ENCODE measurements around the gene NFYB. TPM values are rescaled to one million over a fixed set of nuclear protein-coding genes. Genes with fewer than 3 reads are reported as not detected.
"Not testable (repeated sequence)": the region's sequence is repeated elsewhere in the genome, so short reads cannot be mapped to it uniquely, and the experiment has no call there.

The NFYB gene
- total RNA-seq, 1 donor, result 25.7 TPM

DNA sequence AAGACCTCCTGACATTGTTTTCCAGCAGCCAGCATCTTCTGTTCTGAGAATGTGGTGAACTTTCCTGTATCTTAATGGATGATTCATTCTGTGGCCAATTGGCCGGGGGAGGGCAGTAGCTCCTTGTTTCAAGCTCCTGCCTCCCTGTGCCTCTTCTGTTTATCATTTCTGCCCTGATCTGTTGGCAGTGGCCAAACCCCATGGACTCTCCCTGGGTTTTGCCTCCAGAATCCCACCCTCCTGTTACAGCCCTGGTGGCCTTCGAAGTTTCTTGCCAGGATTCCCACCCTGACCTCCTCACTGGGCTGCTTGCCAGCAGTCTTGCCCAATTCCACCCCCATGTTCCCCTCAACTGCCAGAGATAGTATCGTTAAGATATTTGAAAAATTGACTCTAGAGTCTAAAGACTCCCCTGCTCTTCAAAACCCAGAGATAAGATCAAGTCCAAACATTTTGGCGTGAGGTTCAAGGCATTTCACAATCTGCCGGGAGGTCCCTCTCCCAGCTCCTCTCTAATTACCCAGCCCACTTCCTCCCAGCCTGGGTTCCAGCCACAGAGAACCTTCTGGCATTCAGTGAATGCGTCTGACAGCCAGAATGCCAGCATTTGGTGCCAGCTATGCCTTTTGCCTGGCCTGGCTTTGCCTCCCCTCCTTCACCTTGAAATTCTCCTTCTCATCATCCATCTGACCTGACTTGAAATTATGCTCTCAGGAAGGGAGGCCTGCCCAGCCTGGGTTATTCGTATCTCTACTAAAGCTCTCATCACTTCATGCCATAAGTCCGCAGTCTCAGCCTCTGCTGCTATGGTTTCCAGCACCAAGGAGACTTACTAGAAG, 39.9 kb upstream of the NFYB start:
- Histone ChIP-seq H4K20me1 (ENCODE audit: insufficient read depth, low read length) (no peaks in the 10 kb centered on the region), H2AFZ (ENCODE audit: low read length) (peak overlapping the region; percentile 55), H3K79me2 (ENCODE audit: insufficient read depth, low read length) (no peaks in the 10 kb centered on the region), H3K9me3 (ENCODE audit: low read depth, low read length) (no peaks in the 10 kb centered on the region), H3K4me1 (ENCODE audit: insufficient read depth, low read length) (peaks cover 47% of the 10 kb centered on the region), H3K4me3 (ENCODE audit: insufficient read depth, low read length) (peak overlapping the region; percentile 28), H3K36me3 (ENCODE audit: insufficient read depth, low read length) (no peaks in the 10 kb centered on the region), H3K27me3 (ENCODE audit: insufficient read depth, low read length) (no peaks in the 10 kb centered on the region), H3K4me2 (ENCODE audit: insufficient read depth, low read length) (peak overlapping the region; percentile 56), H3K27ac (ENCODE audit: low read depth, low read length) (peak overlapping the region; percentile 80)
- DNase-seq (ENCODE audit: insufficient read length, low spot score, missing footprints), result peak; percentile 95
- TF ChIP-seq, protein P1, sequence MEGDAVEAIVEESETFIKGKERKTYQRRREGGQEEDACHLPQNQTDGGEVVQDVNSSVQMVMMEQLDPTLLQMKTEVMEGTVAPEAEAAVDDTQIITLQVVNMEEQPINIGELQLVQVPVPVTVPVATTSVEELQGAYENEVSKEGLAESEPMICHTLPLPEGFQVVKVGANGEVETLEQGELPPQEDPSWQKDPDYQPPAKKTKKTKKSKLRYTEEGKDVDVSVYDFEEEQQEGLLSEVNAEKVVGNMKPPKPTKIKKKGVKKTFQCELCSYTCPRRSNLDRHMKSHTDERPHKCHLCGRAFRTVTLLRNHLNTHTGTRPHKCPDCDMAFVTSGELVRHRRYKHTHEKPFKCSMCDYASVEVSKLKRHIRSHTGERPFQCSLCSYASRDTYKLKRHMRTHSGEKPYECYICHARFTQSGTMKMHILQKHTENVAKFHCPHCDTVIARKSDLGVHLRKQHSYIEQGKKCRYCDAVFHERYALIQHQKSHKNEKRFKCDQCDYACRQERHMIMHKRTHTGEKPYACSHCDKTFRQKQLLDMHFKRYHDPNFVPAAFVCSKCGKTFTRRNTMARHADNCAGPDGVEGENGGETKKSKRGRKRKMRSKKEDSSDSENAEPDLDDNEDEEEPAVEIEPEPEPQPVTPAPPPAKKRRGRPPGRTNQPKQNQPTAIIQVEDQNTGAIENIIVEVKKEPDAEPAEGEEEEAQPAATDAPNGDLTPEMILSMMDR (IDR thresholded peaks at IDR 0.05; ENCODE audit: extremely low read depth, low read depth, low read length), result peak; percentile 53

DNA sequence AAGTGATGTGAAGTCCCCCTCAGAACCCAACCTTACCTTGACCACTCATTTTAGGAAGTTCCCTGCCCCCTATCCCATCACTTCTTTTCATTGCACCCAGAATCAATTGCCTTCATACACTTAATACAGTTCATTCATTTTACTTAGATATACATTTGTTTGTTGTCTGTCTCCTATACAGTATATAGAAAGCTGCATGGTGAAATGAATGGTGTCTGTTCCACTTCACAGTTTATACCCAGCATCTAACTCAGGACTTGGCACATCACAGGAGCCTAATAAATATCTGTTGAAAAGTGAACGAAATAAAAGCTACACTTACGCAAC, 39.3 kb upstream of the NFYB start:
- Histone ChIP-seq H3K36me3 (ENCODE audit: insufficient read depth, low read length) (no peaks in the 10 kb centered on the region), H3K4me1 (ENCODE audit: insufficient read depth, low read length) (peaks cover 41% of the 10 kb centered on the region), H2AFZ (ENCODE audit: low read length) (no peak overlapping the region), H4K20me1 (ENCODE audit: insufficient read depth, low read length) (no peaks in the 10 kb centered on the region), H3K27me3 (ENCODE audit: insufficient read depth, low read length) (no peaks in the 10 kb centered on the region), H3K27ac (ENCODE audit: low read depth, low read length) (peak overlapping the region; percentile 80), H3K4me3 (ENCODE audit: insufficient read depth, low read length) (no peak overlapping the region), H3K9me3 (ENCODE audit: low read depth, low read length) (no peaks in the 10 kb centered on the region), H3K4me2 (ENCODE audit: insufficient read depth, low read length) (peak overlapping the region; percentile 56), H3K79me2 (ENCODE audit: insufficient read depth, low read length) (no peaks in the 10 kb centered on the region)
- DNase-seq (ENCODE audit: insufficient read length, low spot score, missing footprints), result no peak
- TF ChIP-seq, protein P1 (IDR thresholded peaks at IDR 0.05; ENCODE audit: extremely low read depth, low read depth, low read length), result no peak

DNA sequence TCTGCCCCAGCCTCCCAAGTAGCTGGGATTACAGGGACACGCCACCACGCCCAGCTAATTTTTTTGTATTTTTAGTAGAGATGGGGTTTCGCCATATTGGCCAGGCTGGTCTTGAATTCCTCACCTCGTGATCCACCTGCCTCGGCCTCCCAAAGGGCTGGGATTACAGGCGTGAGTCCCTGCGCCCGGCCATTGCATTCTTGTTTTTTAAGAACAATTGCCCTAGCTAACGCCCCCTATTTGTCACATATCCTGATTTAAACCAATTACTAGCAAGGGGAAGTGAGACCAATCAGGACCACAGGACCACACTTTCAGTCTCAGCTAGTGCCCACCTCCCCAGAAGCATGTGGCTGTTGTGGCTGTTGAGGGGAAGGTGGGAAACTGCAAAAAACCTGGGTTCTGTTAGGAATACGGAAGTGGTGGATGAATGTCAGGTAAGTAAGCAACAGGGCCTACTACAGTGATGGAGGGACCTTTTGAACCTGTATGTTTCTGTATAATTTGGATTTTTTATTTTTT, 37.8 kb upstream of the NFYB start:
- Histone ChIP-seq H3K4me2 (ENCODE audit: insufficient read depth, low read length) (no peak overlapping the region), H3K79me2 (ENCODE audit: insufficient read depth, low read length) (no peaks in the 10 kb centered on the region), H3K4me1 (ENCODE audit: insufficient read depth, low read length) (peaks cover 26% of the 10 kb centered on the region), H3K27ac (ENCODE audit: low read depth, low read length) (no peak overlapping the region), H3K36me3 (ENCODE audit: insufficient read depth, low read length) (no peaks in the 10 kb centered on the region), H3K9me3 (ENCODE audit: low read depth, low read length) (no peaks in the 10 kb centered on the region), H3K4me3 (ENCODE audit: insufficient read depth, low read length) (no peak overlapping the region), H4K20me1 (ENCODE audit: insufficient read depth, low read length) (no peaks in the 10 kb centered on the region), H2AFZ (ENCODE audit: low read length) (no peak overlapping the region), H3K27me3 (ENCODE audit: insufficient read depth, low read length) (no peaks in the 10 kb centered on the region)
- TF ChIP-seq, protein P1 (IDR thresholded peaks at IDR 0.05; ENCODE audit: extremely low read depth, low read depth, low read length), result no peak
- DNase-seq (ENCODE audit: insufficient read length, low spot score, missing footprints), result no peak

DNA sequence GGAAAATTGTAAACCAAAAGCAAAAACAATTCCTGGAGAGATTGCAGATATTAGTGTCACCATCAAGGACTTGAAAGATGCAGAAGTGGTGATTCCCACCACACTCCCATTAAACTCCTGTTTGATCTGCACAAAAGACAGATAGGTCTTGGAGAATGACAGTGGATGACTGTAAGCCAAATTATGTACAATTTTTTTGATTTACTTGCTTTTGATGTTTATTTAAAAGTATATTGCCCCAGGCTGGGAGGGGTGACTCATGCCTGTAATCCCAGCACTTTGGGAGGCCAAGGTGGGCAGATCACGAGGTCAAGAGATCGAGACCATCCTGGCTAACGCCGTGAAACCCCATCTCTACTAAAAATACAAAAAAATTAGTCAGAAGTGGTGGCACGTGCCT, 35.8 kb upstream of the NFYB start:
- not testable (repeated sequence) for H3K27me3 ChIP-seq (ENCODE audit: insufficient read depth, low read length); H4K20me1 ChIP-seq (ENCODE audit: insufficient read depth, low read length); H3K27ac ChIP-seq (ENCODE audit: low read depth, low read length); H3K9me3 ChIP-seq (ENCODE audit: low read depth, low read length); H3K4me2 ChIP-seq (ENCODE audit: insufficient read depth, low read length); DNase-seq (ENCODE audit: insufficient read length, low spot score, missing footprints); H3K36me3 ChIP-seq (ENCODE audit: insufficient read depth, low read length); H2AFZ ChIP-seq (ENCODE audit: low read length); H3K79me2 ChIP-seq (ENCODE audit: insufficient read depth, low read length); H3K4me3 ChIP-seq (ENCODE audit: insufficient read depth, low read length)
- peaks cover 21% of the 10 kb centered on the region for H3K4me1 ChIP-seq (ENCODE audit: insufficient read depth, low read length)

Data from osteoblast (primary cell).